Esophagus muscularis mucosa (tissue), 4 donors: Measurements from ENCODE around the gene LMBR1L. TPM values are rescaled to one million over a fixed set of nuclear protein-coding genes. Genes with fewer than 3 reads are reported as not detected.

Experiments used
- DNase-seq: peaks from one replicate; pipeline ENCODE4 v3.0.0-alpha.2; 2017; ENCODE audit errors: extremely low spot score
- H3K27ac ChIP-seq, 4 donors: fragments of 200-600 bp; sonication (generic); replicated peaks in 1 of 4; 1 replicate in 3 of 4; 2 replicates in 1 of 4; pipeline ENCODE4 v1.5.1; 2016 to 2019; ENCODE audit warnings: mild to moderate bottlenecking in 1 of 4
- H3K27me3 ChIP-seq, 4 donors: fragments of 200-600 bp; sonication (generic); one replicate each; pipeline versions ENCODE4 v1.5.1 to v1.6.0; 2016 to 2019
- H3K36me3 ChIP-seq, 4 donors: fragments of 200-600 bp; sonication (generic); one replicate each; pipeline ENCODE4 v1.5.1; 2016 to 2019
- H3K4me1 ChIP-seq, 4 donors: fragments of 200-600 bp; sonication (generic); one replicate each; pipeline ENCODE4 v1.5.1; 2016 to 2019
- H3K4me3 ChIP-seq, 4 donors: fragments of 200-600 bp; sonication (generic); 1 replicate in 2 of 4; 2 replicates in 2 of 4; pipeline ENCODE4 v1.5.1; 2016 to 2019; ENCODE audit warnings: mild to moderate bottlenecking in 4 of 4, moderate library complexity in 1 of 4
- H3K9me3 ChIP-seq, 4 donors: fragments of 200-600 bp; sonication (generic); 1 replicate in 3 of 4; 2 replicates in 1 of 4; pipeline ENCODE4 v1.5.1; 2016 to 2019
- EP300 ChIP-seq: sonication (generic); formaldehyde crosslinking; IDR thresholded peaks from one replicate; pipeline ENCODE4 v1.6.1; 2017; ENCODE audit warnings: antibody characterized with exemption
- POLR2A ChIP-seq: fragments of 450-650 bp; IDR thresholded peaks from one replicate; pipeline ENCODE4 v1.6.1; 2017; ENCODE audit warnings: antibody characterized with exemption, moderate library complexity, mild to moderate bottlenecking, low read depth
- POLR2AphosphoS5 ChIP-seq, 2 donors: sonication (generic); formaldehyde crosslinking; IDR thresholded peaks; one replicate each; pipeline ENCODE4 v1.6.1; 2017; ENCODE audit warnings: antibody characterized with exemption in 2 of 2
- WGBS: methylation state at CpG from one replicate; pipeline ENCODE4 v1.1.5; 2018; 5-methylcytosine and 5-hydroxymethylcytosine counted together
- intact Hi-C: fragments of 100-400 bp; cut with DNase I; formaldehyde crosslinking; loops from one replicate; pipeline ENCODE4 v1.15.1; 2023
- total RNA-seq, 4 donors: library from RNA; depleted of rRNA; stranded (reverse); fragments of >200 nt; gene quantifications; one replicate each; pipeline versions ENCODE4 v1.1.0 to v1.2.1, GENCODE V29; 2016
- TF ChIP-seq, protein P1 (sequence below), 3 experiments: fragments of 200-600 bp in 2 of 3; fragments of 450-650 bp in 1 of 3; sonication (generic) in 2 of 3; IDR thresholded peaks; one replicate each; pipeline ENCODE4 v1.5.1; 2017 to 2019; ENCODE audit warnings: antibody characterized with exemption in 3 of 3, mild to moderate bottlenecking in 2 of 3, moderate library complexity in 1 of 3

The LMBR1L gene
- total RNA-seq, 4 donors from 2014 or later: 24.7 to 54.0 (median 34.3) TPM

DNA sequence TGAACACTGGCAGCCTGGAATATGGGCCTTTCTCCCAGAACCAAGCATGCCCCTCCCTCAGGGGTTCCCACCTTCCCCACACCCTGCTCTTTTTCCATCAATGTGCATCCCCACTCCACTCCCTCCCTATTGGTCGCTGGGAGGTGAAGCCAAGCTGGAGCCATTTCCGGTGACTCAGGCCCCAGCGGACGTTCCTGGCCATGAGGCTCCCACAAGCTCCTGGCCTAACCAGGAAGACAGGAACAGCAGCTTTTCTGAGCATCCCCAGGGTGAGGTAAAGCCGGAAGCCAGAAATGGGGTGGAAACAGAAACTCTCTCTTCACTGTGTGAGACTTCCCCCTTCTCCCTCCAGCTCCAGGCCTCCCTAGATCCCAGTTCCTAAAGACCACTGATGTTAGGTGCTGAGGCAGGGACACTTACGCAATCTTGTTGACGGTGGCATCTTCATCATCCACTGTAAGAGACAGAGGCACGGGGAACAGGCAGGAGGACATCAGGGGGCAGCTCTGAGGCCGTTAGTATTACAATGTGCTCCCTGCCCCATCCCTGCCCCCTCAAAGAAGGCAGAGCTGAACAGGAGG, 5.1 kb downstream of the LMBR1L start:
- Histone ChIP-seq H3K4me3 (no peak overlapping the region), H3K27me3 (no peaks in the 10 kb centered on the region), H3K9me3 (no peaks in the 10 kb centered on the region), H3K4me1 (peaks cover 51 to 65% (median 58%) of the 10 kb centered on the region in 4 donors), H3K36me3 (peaks cover 36 to 65% (median 58%) of the 10 kb centered on the region in 4 donors), H3K27ac (peak overlapping the region in 3 of 4 donors; percentile 28 to 46 (median 32))
- TF ChIP-seq POLR2A: no peak
- TF ChIP-seq EP300: no peak
- TF ChIP-seq, protein P1, sequence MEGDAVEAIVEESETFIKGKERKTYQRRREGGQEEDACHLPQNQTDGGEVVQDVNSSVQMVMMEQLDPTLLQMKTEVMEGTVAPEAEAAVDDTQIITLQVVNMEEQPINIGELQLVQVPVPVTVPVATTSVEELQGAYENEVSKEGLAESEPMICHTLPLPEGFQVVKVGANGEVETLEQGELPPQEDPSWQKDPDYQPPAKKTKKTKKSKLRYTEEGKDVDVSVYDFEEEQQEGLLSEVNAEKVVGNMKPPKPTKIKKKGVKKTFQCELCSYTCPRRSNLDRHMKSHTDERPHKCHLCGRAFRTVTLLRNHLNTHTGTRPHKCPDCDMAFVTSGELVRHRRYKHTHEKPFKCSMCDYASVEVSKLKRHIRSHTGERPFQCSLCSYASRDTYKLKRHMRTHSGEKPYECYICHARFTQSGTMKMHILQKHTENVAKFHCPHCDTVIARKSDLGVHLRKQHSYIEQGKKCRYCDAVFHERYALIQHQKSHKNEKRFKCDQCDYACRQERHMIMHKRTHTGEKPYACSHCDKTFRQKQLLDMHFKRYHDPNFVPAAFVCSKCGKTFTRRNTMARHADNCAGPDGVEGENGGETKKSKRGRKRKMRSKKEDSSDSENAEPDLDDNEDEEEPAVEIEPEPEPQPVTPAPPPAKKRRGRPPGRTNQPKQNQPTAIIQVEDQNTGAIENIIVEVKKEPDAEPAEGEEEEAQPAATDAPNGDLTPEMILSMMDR (IDR thresholded peaks at IDR 0.05): no peak
- no peak for TF ChIP-seq POLR2AphosphoS5 (IDR thresholded peaks at IDR 0.05)
- 45% methylated on average over 9 of the region's 9 CpGs for WGBS
- no peak for DNase-seq
- intact Hi-C loops: no loop called here

DNA sequence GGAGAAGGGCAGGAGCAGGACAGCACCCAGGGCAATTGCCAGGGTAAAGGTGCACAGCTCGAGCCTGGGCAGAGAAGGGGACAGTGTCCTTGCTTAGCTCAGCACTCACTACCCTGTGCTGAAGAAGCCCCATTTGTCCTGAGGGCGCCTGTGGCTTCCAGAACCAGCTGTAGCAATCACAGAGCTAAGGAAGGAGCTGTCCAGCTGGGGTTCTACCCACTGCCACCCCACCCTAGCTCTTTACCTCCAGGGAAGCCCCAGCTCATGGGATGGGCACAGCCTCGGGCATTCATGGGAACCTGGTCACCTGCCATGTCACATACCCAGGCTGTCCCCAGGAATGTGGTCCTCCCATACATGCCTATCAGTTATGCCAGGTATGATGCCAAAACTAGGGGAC, 5.8 kb downstream of the LMBR1L start:
- Histone ChIP-seq H3K27me3 (no peaks in the 10 kb centered on the region), H3K9me3 (no peaks in the 10 kb centered on the region), H3K4me1 (peaks cover 51 to 65% (median 58%) of the 10 kb centered on the region in 4 donors), H3K4me3 (no peak overlapping the region), H3K36me3 (peaks cover 44 to 73% (median 66%) of the 10 kb centered on the region in 4 donors), H3K27ac (no peak overlapping the region)
- 41% methylated on average over 3 of the region's 3 CpGs for WGBS
- TF ChIP-seq EP300 (no peak), POLR2A (no peak), POLR2AphosphoS5 (IDR thresholded peaks at IDR 0.05) (no peak)
- TF ChIP-seq, protein P1 (IDR thresholded peaks at IDR 0.05): no peak
- intact Hi-C loops: no loop called here
- no peak for DNase-seq

DNA sequence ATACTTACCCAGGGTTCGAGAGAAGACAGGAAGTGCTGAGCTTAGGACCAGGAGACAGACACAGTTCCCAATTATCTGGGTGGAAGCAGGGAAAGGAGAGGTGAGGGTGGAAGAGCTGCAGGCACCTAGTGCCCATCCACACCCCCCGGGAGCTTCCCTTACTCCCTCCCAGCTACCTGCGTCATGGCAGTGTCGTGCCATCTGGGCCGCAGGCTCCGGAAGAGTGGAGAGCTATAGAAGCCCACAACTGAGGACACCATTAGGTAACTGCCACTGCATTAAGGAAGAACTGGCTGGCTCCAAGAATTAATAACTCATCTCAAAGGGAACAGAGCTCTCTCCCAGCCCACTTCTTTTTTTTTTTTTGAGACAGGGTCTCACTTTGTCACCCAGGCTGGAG, 10.3 kb downstream of the LMBR1L start:
- Histone ChIP-seq H3K4me3 (no peak overlapping the region), H3K27me3 (no peaks in the 10 kb centered on the region), H3K36me3 (peaks cover 63 to 95% (median 86%) of the 10 kb centered on the region in 4 donors), H3K4me1 (peaks cover 13 to 21% (median 15%) of the 10 kb centered on the region in 4 donors), H3K9me3 (no peaks in the 10 kb centered on the region), H3K27ac (no peak overlapping the region)
- TF ChIP-seq POLR2AphosphoS5 (IDR thresholded peaks at IDR 0.05): no peak
- no peak for TF ChIP-seq EP300
- TF ChIP-seq, protein P1 (IDR thresholded peaks at IDR 0.05): no peak
- no peak for TF ChIP-seq POLR2A
- WGBS: 92% methylated on average over 6 of the region's 6 CpGs
- intact Hi-C loops: no loop called here
- no peak for DNase-seq

DNA sequence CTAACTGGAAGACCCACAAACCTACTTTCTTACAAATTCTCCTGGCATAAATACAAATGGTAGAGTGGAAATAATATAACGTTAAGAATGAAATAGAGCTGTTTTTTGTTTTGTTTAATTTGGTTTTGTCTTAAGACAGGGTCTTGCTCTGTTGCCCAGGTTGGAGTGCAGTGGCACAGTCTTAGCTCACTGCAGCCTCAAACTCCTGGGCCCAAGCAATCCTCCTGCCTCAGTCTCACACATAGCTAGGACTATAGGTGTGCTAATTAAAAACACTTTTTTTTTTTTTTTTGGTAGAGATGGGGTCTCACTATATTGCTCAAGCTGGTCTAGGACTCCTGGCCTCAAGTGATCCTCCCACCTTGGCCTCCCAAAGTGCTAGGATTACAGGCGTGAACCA, 11.9 kb downstream of the LMBR1L start:
- peaks cover 56 to 79% (median 73%) of the 10 kb centered on the region in 4 donors for H3K36me3 ChIP-seq
- intact Hi-C loops: no loop called here
- peaks cover 0 to 13% (median 9%) of the 10 kb centered on the region in 4 donors for H3K27me3 ChIP-seq

More for the DNA sequence above, 11.9 kb downstream of the LMBR1L start:
- no peak for DNase-seq
- TF ChIP-seq POLR2A (no peak), EP300 (no peak), POLR2AphosphoS5 (IDR thresholded peaks at IDR 0.05) (no peak)
- TF ChIP-seq, protein P1 (IDR thresholded peaks at IDR 0.05): no peak
- 91% methylated on average over 2 of the region's 2 CpGs for WGBS
- H3K9me3 ChIP-seq: no peaks in the 10 kb centered on the region
- peaks cover 12 to 19% (median 14%) of the 10 kb centered on the region in 4 donors for H3K4me1 ChIP-seq
- H3K4me3 ChIP-seq: no peak overlapping the region
- H3K27ac ChIP-seq: no peak overlapping the region
